Ramos (cell line): ENCODE measurements around the gene MAGI3.
"Not testable (repeated sequence)": the region's sequence is repeated elsewhere in the genome, so short reads cannot be mapped to it uniquely, and the experiment has no call there.

Experiments used
- in situ Hi-C: fragments of 300-500 bp; cut with MboI; formaldehyde crosslinking; loops from one replicate; pipeline ENCODE4 v1.14.3; 2022; ENCODE audit warnings: low sequenced_read_pairs; ENCODE audit not compliant: unreplicated experiment

The MAGI3 gene

DNA sequence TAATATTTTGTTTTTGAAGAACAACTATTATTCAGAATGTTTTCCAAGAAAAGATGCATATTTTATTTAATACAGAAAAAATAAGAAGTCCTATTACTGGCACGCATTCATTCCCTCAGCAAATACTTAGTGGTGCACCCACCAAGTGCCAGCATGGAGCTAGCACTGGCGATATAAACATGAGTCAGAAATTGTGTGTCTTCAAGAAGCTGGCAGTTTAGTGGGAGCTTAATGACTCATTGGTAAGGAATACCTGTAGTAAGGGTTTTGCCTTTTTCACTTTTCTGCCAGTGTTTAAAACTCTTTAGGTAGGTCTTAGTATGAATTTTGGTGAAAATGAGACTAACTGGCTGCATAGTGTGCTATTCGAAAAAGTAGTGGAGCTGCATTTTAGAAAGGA, 6.3 kb downstream of the MAGI3 start:
- in situ Hi-C loops = no loop called here

DNA sequence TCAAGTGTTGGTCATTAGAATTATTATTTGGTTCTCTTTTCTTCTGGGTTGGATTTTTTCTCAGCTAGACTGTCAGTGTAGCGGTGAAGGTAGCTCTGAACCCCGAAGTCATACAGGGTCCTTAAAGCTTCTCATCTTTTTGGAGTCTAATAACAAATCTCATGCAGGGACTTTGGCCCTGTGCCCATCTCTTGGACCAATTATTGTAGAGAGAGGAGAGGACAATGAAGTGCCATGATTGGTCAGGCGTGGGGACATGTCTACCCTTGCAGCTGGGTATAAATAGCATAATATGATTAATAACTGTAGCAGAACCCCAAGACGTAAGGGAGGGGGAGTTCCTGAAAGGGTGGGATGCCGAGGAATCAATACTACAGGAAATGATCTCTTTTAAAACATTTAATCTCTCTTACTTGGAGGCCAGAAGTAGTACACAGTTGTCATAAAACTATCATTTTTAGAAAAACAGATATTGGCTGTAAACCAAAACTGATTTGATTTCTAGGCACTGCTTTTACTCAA, 8.8 kb downstream of the MAGI3 start:
- in situ Hi-C loops = no loop called here

DNA sequence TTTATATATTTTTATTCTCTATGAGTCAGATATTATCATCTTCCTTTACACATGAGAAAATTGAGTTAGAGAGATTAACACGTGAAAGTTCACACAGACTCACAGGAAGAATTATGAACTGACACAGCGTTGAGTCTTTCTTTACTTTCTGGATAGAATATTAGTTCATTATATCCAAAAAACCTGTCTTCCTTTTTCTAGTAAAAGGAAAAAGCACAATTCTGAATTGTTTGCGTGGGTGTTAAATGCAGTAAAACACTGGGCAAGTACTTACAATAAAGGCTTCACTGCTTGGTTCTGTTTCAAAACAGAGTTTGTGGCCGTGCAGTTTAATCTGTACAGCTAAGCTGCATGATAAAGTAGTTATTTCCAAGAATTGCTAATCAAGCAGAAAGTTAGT, 10.8 kb downstream of the MAGI3 start:
- in situ Hi-C loops = no loop called here

DNA sequence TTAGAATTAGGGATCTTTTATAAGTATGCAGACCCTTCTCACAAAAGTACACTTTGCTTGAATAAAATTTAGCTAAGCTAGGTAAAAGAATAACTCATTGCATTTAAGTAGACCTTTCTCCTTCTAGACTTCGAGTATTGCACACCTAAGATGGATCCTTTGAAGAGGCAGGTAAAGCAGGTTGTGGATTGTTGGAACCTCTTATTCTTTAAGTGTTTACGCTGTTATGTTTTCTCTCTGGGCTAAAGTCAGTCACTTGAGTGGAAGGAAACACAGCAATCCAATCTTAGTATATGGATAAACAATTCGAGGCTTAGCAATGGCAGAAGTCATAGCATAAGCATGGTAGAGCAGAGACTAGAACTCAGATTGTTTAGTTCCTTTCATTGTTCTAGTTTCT, 11.4 kb downstream of the MAGI3 start:
- in situ Hi-C loops = no loop called here

DNA sequence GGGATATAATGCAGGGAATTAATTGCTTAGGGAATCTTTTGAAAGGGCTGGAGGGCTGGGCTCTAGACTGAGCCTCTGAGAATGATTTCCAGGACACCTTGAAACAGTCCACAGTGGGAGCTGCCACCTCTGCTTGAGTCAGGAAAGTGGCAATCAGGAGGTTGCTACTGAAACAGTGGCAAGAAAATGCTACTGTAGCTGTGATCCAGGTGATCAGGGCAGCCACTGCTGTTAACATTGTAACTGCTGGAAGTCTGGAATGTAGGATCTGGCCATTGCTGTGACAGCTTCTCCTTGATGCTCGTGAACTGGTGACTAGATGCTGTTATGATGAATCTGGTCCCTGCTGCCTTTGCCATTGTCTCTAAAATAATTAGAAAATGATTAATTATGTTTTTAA, 12.8 kb downstream of the MAGI3 start:
- in situ Hi-C loops = no loop called here

DNA sequence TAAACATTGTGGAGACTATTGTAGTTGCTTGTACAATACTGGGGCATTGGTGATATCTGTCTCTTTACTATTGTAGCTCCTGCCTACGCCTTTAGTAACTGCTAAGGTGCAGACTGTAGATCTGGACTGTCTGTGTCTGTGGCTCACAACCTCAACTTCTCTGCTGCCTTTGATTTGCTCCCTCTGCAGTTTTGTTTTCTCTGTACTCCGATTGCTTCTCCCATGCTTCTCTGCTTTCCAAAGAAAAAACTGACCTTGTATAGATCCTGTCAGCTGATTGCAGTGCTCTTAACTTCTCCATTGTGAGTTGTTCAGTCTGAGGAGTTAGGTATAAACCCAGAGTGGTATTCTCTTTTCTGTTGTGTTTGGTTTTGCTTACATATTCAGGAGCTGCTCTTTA, 15.3 kb downstream of the MAGI3 start:
- in situ Hi-C loops = no loop called here

DNA sequence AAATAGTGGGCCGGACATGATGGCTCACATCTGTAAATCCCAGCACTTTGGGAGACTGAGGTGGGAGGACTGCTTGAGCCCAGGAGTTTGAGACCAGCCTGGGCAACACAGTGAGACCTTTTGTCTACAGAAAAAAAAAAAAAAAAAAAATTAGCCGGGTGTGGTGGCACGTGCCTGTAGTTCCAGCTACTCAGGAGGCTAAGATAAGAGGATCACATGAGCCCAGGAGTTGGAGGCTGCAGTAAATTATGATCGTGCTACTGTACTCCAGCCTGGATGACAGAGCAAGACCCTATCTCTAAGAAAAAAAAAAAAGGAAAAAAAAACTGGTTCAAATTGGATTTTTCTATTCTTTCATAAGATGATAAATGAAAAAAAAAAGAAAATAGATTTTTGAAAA, 15.8 kb downstream of the MAGI3 start:
- in situ Hi-C loops = not testable (repeated sequence)

DNA sequence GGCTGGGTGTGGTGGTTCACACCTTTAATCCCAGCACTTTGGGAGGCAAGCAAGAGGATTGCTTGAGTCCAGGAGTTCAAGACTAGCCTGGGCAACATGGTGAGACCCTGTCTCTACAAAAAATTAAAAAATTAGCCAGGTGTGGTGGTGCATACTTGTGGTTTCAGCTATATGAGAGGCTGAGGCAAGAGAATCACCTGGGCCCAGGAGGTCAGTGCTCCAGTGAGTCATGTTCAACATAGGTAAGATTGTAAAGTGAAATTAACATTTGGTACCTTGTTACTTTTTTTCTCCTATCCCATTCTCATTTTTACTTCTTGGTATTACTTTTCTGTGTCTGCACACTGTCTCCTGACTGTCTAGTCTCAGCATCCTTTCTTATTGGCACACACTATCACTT, 19.0 kb downstream of the MAGI3 start:
- in situ Hi-C loops = no loop called here

DNA sequence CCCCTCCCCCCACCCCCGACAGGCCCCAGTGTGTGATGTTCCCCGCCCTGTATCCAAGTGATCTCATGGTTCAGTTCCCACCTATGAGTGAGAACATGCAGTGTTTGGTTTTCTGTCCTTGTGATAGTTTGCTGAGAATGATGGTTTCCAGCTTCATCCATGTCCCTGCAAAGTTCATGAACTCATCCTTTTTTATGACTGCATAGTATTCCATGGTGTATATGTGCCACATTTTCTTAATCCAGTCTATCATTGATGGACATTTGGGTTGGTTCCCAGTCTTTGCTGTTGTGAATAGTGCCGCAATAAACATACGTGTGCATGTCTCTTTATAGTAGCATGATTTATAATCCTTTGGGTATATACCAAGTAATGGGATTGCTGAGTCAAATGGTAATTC, 21.7 kb downstream of the MAGI3 start:
- in situ Hi-C loops = not testable (repeated sequence)

DNA sequence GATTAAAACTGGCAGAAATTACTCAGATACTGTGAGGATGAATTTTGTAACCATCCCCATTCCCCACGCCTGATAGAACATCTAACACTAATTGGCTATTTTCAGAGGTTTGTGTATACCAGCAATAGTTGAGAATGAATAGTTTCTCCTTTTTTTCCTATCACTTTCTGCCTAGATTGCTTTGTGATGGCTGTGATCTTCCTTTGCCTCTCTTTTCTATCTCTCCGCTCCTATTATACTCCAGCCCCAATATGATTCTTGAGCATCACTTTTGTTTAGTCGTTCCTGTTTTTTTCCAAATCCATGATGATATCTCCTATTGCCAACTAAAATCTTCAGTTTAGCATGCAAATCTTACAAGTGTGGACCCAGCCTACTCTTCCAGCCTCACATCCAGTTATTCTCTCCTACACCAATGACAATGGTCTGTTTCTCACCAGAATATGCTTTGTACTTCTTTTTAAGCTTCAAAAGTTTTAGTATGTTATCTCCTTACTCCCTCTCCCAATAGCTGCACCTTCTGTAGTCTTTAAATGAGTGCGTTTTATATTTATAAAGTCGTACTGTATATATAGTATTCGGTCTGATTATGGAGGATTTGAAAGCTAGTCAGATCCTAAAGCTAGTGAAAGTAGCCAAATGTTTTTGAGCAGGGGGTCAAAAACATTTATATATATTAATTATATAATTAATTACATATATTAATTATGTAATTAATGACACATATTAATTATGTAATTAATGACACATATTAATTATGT, 25.2 kb downstream of the MAGI3 start:
- in situ Hi-C loops = no loop called here

DNA sequence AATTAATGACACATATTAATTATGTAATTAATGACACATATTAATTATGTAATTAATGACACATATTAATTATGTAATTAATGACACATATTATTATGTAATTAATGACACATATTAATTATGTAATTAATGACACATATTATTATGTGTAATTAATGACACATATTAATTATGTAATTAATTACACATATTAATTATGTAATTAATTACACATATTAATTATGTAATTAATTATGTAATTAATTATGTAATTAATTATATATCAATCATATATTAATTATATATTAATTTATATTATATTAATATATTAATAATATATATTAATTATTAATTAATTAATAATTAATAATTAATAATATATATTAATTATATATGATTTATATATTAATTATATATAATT, 25.8 kb downstream of the MAGI3 start:
- in situ Hi-C loops = not testable (repeated sequence)

DNA sequence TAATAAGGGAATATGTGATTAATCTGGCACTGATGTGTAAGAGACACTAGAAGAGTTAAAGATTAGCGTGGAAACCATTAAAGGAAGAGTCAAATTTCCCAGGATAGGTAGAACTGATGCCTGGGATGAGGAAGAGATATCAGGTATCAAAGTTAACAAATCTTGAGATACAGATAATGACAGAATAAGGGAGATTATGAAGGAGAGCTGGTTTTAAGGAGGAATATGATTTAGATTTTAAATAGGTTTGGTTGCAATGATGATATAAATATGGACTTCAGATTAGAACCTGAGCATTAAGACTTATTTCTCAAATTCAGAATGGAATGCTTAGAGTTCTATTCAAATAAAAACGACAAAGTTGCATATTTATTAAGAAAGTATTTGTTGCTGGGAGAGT, 26.2 kb downstream of the MAGI3 start:
- in situ Hi-C loops = no loop called here

DNA sequence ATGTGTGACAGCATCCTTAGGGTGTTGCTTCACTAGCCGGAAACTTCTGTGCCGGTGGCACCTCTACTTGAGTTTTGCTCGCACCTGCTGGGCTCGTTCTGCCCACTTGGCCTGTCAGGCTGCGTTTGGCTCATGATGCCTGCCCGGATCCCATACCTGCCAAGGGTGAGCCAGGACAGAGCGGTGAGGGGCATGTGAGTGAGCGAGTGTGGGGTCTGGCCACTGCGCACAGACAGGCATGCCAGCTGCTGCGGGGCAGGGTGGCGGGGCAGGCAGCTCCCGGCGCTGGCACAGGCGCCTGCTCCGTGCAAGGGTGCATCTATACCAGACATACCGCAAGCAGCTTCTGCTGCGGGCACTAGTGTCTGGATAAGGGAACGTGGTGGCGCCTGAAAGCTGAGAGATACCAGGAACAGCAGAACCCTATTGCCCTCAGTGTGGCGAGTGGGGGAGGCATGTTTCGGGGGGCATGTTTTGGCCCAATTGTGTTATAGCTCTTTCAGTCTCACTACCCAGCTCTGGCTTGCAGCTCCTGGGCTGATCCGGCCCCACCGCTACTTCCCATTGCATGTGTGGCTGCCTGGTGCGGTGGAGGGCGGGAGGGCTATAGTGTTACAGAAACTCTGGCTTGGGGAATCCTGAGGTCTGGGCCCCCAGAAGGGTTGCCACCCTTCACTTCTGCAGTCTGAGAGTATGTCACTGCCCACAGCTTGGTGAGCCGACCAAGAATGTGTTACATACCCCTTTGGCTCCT, 32.2 kb downstream of the MAGI3 start:
- in situ Hi-C loops = no loop called here

DNA sequence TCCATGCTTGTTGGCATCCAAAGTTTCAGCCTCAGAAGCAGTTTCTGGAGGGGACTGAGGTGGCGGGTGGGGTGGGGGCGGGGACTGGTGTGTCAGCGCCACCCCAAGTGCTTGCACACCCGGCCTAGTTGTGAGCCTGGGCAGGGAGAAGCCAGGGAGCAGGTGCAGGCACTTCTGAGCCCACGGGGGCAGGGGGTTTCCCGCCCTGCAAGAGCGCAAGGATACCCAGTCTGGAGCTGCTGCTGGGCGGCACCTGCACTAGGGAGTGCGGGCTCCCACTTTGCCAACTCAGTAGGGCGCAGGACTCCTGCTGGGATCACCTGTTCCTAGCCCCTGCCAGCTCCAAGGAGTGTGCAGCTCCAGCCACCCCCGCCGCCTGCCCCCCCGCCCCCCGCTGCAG, 33.5 kb downstream of the MAGI3 start:
- in situ Hi-C loops = no loop called here

DNA sequence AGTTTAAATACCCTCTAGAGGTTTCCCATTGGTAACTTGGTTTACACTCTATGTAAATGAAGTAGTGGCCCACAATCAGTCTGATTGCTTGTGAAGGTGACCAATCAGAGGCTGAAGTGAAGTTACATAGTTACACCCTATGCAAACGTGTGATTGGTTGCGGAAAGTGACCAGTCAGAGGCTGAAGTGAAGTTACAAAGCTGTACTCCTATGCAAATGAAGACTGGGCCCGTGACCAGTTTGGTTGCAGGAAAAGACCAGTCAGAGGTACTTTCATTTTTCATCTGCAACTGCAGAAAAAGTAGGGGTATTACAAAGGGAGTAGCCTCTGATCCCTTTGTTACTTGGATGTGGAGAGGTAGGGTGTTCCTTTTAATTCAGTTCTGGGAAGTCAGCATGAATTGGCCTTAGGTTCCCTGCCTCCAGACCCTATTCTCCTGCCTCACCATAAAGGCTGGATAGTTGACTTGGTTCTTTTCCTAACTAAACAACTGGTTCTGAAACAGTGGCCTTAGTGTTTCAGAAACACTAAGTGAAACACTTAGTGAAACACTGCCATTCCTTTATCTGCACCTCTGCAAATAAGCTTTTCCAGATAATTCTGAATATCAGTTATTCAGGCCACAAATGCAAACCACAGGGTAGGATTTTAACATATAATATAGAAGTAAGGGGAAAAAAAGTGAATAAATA, 39.3 kb downstream of the MAGI3 start:
- in situ Hi-C loops = no loop called here

DNA sequence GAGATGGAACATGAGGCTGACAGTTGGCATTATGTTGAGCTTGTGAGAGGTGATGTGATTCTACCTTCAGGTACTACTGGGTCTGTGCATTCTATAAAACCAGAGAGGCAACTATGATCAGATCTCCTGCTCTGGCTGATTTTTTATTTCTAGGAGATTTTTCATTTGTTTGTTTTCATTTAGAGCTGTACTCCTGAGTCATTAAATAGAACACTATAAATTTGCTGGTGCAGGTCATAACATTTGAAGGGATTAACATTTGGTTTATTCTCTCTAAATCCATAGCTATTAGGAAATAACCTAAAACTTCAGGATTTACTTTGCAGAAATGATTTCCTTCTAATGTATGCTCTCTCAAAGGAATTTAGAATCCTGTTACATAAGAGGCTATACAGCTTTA, 42.9 kb downstream of the MAGI3 start:
- in situ Hi-C loops = no loop called here

DNA sequence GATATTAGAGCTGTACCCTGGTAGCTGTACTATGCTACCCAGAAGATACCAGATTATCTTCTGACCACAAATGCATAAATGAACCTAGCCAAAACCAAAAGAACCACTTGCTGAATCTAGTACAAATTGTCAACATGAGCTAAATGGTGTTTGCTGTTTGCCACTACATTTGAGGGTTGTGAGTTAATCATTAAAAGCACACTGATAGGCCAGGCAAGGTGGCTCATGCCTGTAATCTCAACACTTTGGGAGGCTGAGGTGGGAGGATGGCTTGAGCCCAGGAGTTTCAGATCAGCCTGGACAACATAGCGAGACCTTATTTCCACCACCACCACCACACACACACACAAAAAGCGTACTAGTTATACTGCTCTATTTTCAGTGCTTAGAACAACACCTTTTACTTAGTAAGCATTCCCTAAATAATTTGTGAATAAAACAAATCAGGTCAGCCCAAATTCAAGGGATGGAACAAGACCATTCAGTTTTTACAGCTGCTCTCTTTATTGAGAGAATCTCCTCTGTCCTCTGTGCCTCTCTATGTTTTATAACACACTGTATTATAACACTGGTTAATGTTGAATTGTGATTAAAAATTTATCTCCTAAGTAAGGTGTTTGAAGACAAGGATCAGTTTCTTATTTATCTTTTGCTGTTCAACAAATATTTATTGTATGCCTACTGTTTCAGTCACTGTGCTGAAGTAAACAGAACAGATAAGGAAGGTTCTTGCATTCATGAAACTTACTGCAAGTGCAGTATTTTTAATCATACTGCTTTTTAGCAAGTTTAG, 44.0 kb downstream of the MAGI3 start:
- in situ Hi-C loops = no loop called here

DNA sequence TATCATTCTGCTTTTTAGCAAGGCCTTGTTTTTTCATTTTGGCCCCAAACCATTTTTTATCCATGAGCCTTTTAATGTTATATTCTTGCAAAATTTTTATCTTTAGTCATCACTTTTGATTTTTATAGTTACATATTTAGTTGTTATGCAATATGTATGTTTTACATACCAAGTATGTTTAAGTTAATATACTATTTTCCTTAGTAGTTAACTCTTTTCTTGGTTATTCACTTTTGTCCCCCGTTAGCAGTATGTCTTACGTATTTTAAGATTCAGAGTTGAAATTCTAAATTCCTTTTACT, 44.5 kb downstream of the MAGI3 start:
- in situ Hi-C loops = no loop called here

DNA sequence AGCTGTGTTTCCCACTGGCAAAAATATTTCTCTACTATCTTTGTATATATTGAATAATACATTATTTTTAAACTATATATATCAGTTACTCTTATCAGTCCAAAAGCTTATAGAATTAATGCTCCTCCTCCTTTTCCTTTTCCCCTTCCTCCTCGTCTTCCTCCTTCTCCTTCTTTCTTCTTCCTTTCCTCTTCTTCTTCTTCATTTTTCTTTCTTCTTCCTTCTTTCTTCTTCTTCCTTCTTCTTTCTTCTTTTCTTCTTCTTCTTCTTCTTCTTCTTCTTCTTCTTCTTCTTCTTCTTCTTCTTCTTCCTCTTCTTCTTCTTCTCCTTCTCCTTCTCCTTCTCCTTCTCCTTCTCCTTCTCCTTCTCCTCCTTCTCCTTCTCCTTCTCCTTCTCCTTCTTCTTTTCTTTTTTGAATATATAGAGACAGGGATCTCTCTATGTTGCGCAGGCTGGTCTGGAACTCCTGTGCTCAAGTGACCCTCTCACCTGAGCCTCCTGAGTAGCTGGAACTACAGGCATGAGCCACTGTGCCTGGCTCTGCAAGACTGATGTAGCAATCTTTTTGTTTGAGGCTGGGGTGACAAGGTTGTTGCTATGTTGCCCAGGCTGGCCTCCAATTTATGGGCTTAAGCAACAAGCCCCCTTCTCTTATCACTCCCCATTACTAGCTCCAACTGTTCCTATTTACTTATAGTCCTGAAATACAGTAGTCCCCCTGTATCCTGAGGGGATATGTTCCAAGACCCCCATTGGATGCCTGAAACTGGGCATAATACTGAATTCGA, 47.4 kb downstream of the MAGI3 start:
- in situ Hi-C loops = no loop called here
